Activated naive CD8-positive, alpha-beta T cell treated with anti-CD3 and anti-CD28 coated beads, Interleukin-2, amount 10 ng/mL, durations not matched to agents 7 days and 5 days (primary cell): ENCODE results near the gene UBE2R2. TPM values are rescaled to one million over a fixed set of nuclear protein-coding genes. Genes with fewer than 3 reads are reported as not detected.
"Not testable (repeated sequence)": the region's sequence is repeated elsewhere in the genome, so short reads cannot be mapped to it uniquely, and the experiment has no call there.

ENCODE experiments used
- ATAC-seq: fragments of 150-1000 bp; cut with Tn5 transposase; one replicate; pipeline ENCODE4 v1.10.0; 2021; ENCODE audit warnings: low read depth, moderate library complexity
- POLR2A ChIA-PET: fragments of 350-600 bp; sonication (Branson Sonifier 250); formaldehyde crosslinking; loops from one replicate; lab custom pipeline; 2021; ENCODE audit warnings: antibody characterized with exemption; lab: Charles Lee
- DNase-seq: peaks from one replicate; pipeline ENCODE4 v3.0.0; 2021
- H3K27ac Mint-ChIP-seq: one replicate; pipeline ENCODE4 v1.8.0; 2022; ENCODE audit warnings: mild to moderate bottlenecking, mixed read lengths
- H3K27me3 Mint-ChIP-seq: one replicate; pipeline ENCODE4 v1.8.0; 2022; ENCODE audit warnings: mild to moderate bottlenecking, moderate library complexity, mixed read lengths
- H3K36me3 Mint-ChIP-seq: one replicate; pipeline ENCODE4 v1.8.0; 2021; ENCODE audit warnings: mild to moderate bottlenecking, mixed read lengths
- H3K4me1 Mint-ChIP-seq: one replicate; pipeline ENCODE4 v1.8.0; 2021; ENCODE audit warnings: mixed read lengths
- H3K4me3 Mint-ChIP-seq: one replicate; pipeline ENCODE4 v1.8.0; 2022; ENCODE audit warnings: mild to moderate bottlenecking, moderate library complexity, mixed read lengths
- H3K9me3 Mint-ChIP-seq: one replicate; pipeline ENCODE4 v1.8.0; 2021; ENCODE audit warnings: mixed read lengths
- total RNA-seq, 2 experiments: library from RNA; stranded (reverse); gene quantifications; one replicate each; pipeline ENCODE4 v1.2.3, GENCODE V29; 2021

Gene UBE2R2
- total RNA-seq, 2 experiments from 2014 or later, result 33.8 to 35.4 TPM

- no peak for DNase-seq
- no peak for ATAC-seq
- POLR2A ChIA-PET, result no interaction called here
- Mint-ChIP-seq H3K4me3 (no peak overlapping the region), H3K9me3 (no peaks in the 10 kb centered on the region), H3K27me3 (no peaks in the 10 kb centered on the region), H3K27ac (no peak overlapping the region), H3K4me1 (peaks cover 6% of the 10 kb centered on the region), H3K36me3 (peaks cover 14% of the 10 kb centered on the region)
Observed at GRCh38 chr9:33861917-33862453, 45.0 kb downstream of the UBE2R2 start.

- H3K27ac Mint-ChIP-seq, H3K9me3 Mint-ChIP-seq, ATAC-seq, POLR2A ChIA-PET, H3K4me1 Mint-ChIP-seq, H3K27me3 Mint-ChIP-seq, H3K4me3 Mint-ChIP-seq, DNase-seq: not testable (repeated sequence)
- H3K36me3 Mint-ChIP-seq, result peaks cover 11% of the 10 kb centered on the region
Observed at GRCh38 chr9:33863027-33863426, 46.1 kb downstream of the UBE2R2 start.

- no peak for DNase-seq
- no peak for ATAC-seq
- Mint-ChIP-seq H3K4me1 (no peaks in the 10 kb centered on the region), H3K27me3 (no peaks in the 10 kb centered on the region), H3K4me3 (no peak overlapping the region), H3K36me3 (peaks cover 8% of the 10 kb centered on the region), H3K9me3 (no peaks in the 10 kb centered on the region), H3K27ac (no peak overlapping the region)
- POLR2A ChIA-PET, result no interaction called here
Observed at GRCh38 chr9:33867747-33868439, 50.9 kb downstream of the UBE2R2 start.

GRCh38 chr9:33868440-33868973 lies 51.5 kb downstream of the UBE2R2 start:
- Mint-ChIP-seq H3K4me3 (no peak overlapping the region), H3K9me3 (no peaks in the 10 kb centered on the region), H3K4me1 (no peaks in the 10 kb centered on the region), H3K36me3 (peaks cover 7% of the 10 kb centered on the region), H3K27ac (no peak overlapping the region), H3K27me3 (no peaks in the 10 kb centered on the region)
- ATAC-seq (no peak), DNase-seq (no peak)
- POLR2A ChIA-PET, result no interaction called here

- H3K27ac Mint-ChIP-seq, DNase-seq, H3K4me1 Mint-ChIP-seq, H3K9me3 Mint-ChIP-seq, H3K4me3 Mint-ChIP-seq, ATAC-seq, POLR2A ChIA-PET, H3K27me3 Mint-ChIP-seq, H3K36me3 Mint-ChIP-seq: not testable (repeated sequence)
Observed at GRCh38 chr9:33869243-33869642, 52.3 kb downstream of the UBE2R2 start.

GRCh38 chr9:33877727-33878489 lies 60.9 kb downstream of the UBE2R2 start:
- peaks cover 7% of the 10 kb centered on the region for H3K4me1 Mint-ChIP-seq
- ATAC-seq, result no peak
- no peaks in the 10 kb centered on the region for H3K9me3 Mint-ChIP-seq
- H3K36me3 Mint-ChIP-seq, result no peaks in the 10 kb centered on the region
- no peak for DNase-seq
- no peak overlapping the region for H3K27ac Mint-ChIP-seq
- POLR2A ChIA-PET, result interaction anchor here (0.7 kb wide), 1 partner anchor 466 kb away, joined by 3 read pairs; no protein-coding TSS in a partner anchor
- no peak overlapping the region for H3K4me3 Mint-ChIP-seq
- no peaks in the 10 kb centered on the region for H3K27me3 Mint-ChIP-seq

- no peaks in the 10 kb centered on the region for H3K9me3 Mint-ChIP-seq
- no peak overlapping the region for H3K27ac Mint-ChIP-seq
- H3K27me3 Mint-ChIP-seq, result no peaks in the 10 kb centered on the region
- DNase-seq (no peak), ATAC-seq (no peak)
- no peak overlapping the region for H3K4me3 Mint-ChIP-seq
- H3K36me3 Mint-ChIP-seq, result no peaks in the 10 kb centered on the region
- H3K4me1 Mint-ChIP-seq, result peaks cover 7% of the 10 kb centered on the region
- POLR2A ChIA-PET, result no interaction called here
Observed at GRCh38 chr9:33878691-33879366, 61.9 kb downstream of the UBE2R2 start.

- H3K27ac Mint-ChIP-seq, result no peak overlapping the region
- no peaks in the 10 kb centered on the region for H3K27me3 Mint-ChIP-seq
- peaks cover 9% of the 10 kb centered on the region for H3K4me1 Mint-ChIP-seq
- H3K36me3 Mint-ChIP-seq, result no peaks in the 10 kb centered on the region
- H3K4me3 Mint-ChIP-seq, result no peak overlapping the region
- DNase-seq, result no peak
- H3K9me3 Mint-ChIP-seq, result no peaks in the 10 kb centered on the region
- ATAC-seq, result no peak
- POLR2A ChIA-PET, result no interaction called here
Observed at GRCh38 chr9:33880211-33881089, 63.5 kb downstream of the UBE2R2 start.

GRCh38 chr9:33881635-33882034 lies 64.7 kb downstream of the UBE2R2 start:
- no peak overlapping the region for H3K4me3 Mint-ChIP-seq
- DNase-seq, result no peak
- peaks cover 1% of the 10 kb centered on the region for H3K36me3 Mint-ChIP-seq
- H3K9me3 Mint-ChIP-seq, result no peaks in the 10 kb centered on the region
- peaks cover 9% of the 10 kb centered on the region for H3K4me1 Mint-ChIP-seq
- no peaks in the 10 kb centered on the region for H3K27me3 Mint-ChIP-seq
- no peak overlapping the region for H3K27ac Mint-ChIP-seq
- POLR2A ChIA-PET, result no interaction called here
- ATAC-seq, result no peak

GRCh38 chr9:33884856-33885701 lies 68.1 kb downstream of the UBE2R2 start:
- no peak overlapping the region for H3K4me3 Mint-ChIP-seq
- H3K27ac Mint-ChIP-seq, result no peak overlapping the region
- H3K9me3 Mint-ChIP-seq, result no peaks in the 10 kb centered on the region
- H3K27me3 Mint-ChIP-seq, result no peaks in the 10 kb centered on the region
- H3K36me3 Mint-ChIP-seq, result peaks cover 8% of the 10 kb centered on the region
- H3K4me1 Mint-ChIP-seq, result peaks cover 8% of the 10 kb centered on the region
- DNase-seq (no peak), ATAC-seq (no peak)
- POLR2A ChIA-PET, result no interaction called here

GRCh38 chr9:33885948-33886347 lies 69.0 kb downstream of the UBE2R2 start:
- POLR2A ChIA-PET, result no interaction called here
- Mint-ChIP-seq H3K4me3 (no peak overlapping the region), H3K4me1 (peaks cover 8% of the 10 kb centered on the region), H3K27ac (no peak overlapping the region), H3K27me3 (no peaks in the 10 kb centered on the region), H3K9me3 (no peaks in the 10 kb centered on the region), H3K36me3 (peaks cover 11% of the 10 kb centered on the region)
- ATAC-seq (no peak), DNase-seq (no peak)

GRCh38 chr9:33893861-33894260 lies 76.9 kb downstream of the UBE2R2 start:
- H3K36me3 Mint-ChIP-seq, result peaks cover 17% of the 10 kb centered on the region
- H3K27ac Mint-ChIP-seq, result no peak overlapping the region
- no peaks in the 10 kb centered on the region for H3K9me3 Mint-ChIP-seq
- DNase-seq, result no peak
- no peak overlapping the region for H3K4me3 Mint-ChIP-seq
- H3K27me3 Mint-ChIP-seq, result no peaks in the 10 kb centered on the region
- POLR2A ChIA-PET, result no interaction called here
- H3K4me1 Mint-ChIP-seq, result peaks cover 4% of the 10 kb centered on the region
- no peak for ATAC-seq
